Suprapubic skin (tissue), 4 donors: ENCODE results near the gene BRCA2.

ENCODE experiments used
- CTCF ChIP-seq, 2 donors: fragments of 200-600 bp in 1 of 2; fragments of 450-650 bp in 1 of 2; sonication (generic) in 1 of 2; IDR thresholded peaks; one replicate each; pipeline ENCODE4 v1.5.1; 2016 to 2019; ENCODE audit warnings: antibody characterized with exemption in 2 of 2, mild to moderate bottlenecking in 1 of 2, moderate library complexity in 1 of 2
- POLR2A ChIP-seq, 2 donors: fragments of 450-650 bp; IDR thresholded peaks; one replicate each; pipeline ENCODE4 v1.6.1; 2017; ENCODE audit warnings: antibody characterized with exemption in 2 of 2, mild to moderate bottlenecking in 2 of 2, moderate library complexity in 2 of 2
- POLR2AphosphoS5 ChIP-seq, 3 donors: sonication (generic); formaldehyde crosslinking; IDR thresholded peaks; one replicate each; pipeline ENCODE4 v1.6.1; 2017; ENCODE audit warnings: antibody characterized with exemption in 3 of 3

DNA sequence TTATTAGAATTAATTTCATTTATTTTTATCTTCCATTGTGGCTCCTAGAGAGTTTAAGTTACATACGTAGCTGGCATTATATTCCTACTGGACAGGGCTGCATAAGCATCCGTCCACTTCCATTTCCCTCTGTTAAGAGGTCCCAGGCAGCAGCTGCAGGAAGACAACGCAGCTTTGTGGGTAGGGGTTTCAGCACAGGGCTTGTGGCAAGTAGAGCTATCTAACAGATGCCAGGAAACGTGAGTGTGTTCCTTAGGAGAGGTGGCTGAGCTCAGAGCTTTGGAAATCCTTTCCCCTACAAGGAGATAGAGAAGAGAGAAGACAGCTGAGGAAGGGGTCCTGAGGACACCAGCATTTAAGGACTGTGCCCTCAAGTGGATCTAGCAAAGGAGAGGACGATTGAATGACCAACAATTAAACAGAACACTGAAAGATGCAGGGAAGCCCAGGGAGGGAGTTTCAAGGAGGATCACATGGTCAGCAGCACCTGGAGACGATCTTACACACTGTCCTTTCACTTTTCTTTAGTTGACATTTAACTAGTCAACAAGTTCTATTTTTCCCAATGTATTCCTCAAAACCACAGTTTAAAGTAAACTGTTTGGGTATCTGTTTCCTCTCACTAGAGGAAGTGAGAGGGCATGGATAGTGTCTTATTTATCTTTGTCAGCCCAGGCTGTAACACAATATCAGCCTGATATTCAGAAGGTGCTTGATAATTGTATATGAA lies 114.9 kb downstream of the BRCA2 start:
- TF ChIP-seq POLR2A (IDR thresholded peaks at IDR 0.05) (no peak), CTCF (IDR thresholded peaks at IDR 0.05) (no peak), POLR2AphosphoS5 (IDR thresholded peaks at IDR 0.05) (no peak)
